GM10266 (cell line): ENCODE measurements around the gene CDH23.

Experiments used
- DNase-seq: peaks from one replicate; pipeline ENCODE4 v3.0.0; 2012; ENCODE audit errors: extremely low spot score
- TF ChIP-seq, protein P1 (sequence below): IDR thresholded peaks from 2 replicates; pipeline ENCODE4 v1.5.1; 2012; ENCODE audit warnings: mild to moderate bottlenecking, low read depth; ENCODE audit not compliant: control insufficient read depth, insufficient read depth; ENCODE audit errors: missing control alignments

The CDH23 gene

DNA sequence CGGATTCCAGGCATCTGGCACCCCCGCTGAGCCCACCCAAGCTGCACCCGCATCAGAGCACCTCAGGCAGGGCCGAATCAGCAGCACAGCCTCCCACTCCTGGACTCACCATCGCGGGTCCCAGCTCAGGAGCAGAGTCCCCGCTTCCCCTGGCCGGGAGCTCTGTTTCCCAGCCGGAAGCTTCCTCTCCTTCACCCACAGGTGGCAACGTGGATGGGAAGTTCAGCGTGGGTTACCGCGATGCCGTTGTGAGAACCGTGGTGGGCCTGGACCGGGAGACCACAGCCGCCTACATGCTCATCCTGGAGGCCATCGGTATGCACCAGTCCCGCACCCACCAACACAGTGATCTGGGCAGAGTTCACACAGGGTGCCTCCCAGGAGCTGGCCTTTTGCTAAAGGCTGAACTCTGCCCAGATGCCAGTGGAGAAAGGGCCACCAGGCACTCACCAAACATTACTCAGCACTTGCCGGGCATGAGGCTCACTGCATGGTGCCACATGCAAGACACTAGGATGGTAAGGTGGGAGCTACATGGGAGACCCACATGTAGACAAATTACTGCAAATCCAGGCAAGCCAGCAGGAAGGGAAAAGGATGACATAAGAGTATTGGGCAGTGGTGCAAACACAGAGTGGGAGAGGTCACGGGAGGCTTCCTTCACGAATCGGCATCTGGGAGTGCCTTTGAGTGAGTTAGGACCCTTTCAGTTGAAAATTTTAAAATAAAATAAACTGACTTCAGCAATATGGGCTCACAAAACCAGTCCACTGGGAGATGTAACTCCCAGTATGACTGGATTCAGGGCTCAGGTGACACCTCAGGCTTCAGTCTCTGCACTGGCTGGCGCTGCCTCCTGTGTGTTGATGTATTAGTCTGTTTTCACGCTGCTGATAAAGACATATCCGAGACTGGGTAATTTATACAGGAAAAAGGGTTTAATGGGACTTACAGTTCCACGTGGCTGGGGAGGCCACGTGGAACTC is 312.5 kb downstream of the CDH23 start:
- TF ChIP-seq, protein P1, sequence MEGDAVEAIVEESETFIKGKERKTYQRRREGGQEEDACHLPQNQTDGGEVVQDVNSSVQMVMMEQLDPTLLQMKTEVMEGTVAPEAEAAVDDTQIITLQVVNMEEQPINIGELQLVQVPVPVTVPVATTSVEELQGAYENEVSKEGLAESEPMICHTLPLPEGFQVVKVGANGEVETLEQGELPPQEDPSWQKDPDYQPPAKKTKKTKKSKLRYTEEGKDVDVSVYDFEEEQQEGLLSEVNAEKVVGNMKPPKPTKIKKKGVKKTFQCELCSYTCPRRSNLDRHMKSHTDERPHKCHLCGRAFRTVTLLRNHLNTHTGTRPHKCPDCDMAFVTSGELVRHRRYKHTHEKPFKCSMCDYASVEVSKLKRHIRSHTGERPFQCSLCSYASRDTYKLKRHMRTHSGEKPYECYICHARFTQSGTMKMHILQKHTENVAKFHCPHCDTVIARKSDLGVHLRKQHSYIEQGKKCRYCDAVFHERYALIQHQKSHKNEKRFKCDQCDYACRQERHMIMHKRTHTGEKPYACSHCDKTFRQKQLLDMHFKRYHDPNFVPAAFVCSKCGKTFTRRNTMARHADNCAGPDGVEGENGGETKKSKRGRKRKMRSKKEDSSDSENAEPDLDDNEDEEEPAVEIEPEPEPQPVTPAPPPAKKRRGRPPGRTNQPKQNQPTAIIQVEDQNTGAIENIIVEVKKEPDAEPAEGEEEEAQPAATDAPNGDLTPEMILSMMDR, result no peak
- no peak for DNase-seq

DNA sequence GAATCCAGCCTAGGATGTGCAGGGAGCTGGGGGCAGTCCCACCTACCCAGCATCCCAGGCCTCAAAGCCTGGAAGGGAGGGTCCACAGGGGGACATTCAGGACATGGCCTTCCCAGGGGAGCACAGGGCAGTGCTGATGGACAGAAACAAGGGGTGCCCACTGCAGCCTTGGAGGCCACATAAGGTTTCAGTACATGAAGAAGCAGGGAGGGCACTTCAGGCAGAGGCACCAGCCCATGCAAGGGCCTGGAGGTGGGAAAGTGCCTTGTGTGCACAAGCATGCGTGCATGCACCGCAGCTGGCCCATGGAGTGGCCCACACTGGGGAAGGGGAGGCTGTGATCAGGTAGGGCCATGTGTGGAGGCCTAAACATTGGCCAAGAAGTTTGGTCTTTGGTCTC is 313.8 kb downstream of the CDH23 start:
- TF ChIP-seq, protein P1, result no peak
- no peak for DNase-seq

DNA sequence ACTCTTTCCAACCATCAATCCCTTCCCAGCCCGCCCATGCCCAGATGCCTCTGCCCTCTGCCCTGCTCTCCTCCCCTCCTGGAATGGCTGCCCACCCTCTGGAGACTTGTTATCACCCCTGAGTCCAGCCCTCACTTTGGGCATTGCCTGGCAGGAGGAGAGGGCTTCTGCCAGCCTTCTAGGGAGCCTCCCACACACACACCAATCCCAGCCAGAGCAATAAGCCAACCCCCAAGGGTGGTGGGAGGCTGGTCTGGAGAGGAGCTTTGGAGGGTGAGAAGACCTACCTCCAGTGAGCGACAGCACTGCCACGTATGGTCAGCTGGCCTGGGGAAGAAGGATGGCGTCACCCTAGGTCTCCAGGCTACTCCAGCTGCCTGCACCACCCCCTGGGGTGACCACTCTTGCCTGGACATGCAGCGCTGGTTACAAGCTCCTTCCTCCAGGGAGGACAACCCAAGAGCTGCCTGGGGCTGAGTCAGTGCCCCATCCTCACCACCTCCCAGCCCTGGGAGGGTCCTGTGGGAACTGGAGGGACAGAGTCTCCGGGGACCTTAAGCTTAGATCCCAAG is 314.4 kb downstream of the CDH23 start:
- no peak for DNase-seq
- TF ChIP-seq, protein P1, result no peak

DNA sequence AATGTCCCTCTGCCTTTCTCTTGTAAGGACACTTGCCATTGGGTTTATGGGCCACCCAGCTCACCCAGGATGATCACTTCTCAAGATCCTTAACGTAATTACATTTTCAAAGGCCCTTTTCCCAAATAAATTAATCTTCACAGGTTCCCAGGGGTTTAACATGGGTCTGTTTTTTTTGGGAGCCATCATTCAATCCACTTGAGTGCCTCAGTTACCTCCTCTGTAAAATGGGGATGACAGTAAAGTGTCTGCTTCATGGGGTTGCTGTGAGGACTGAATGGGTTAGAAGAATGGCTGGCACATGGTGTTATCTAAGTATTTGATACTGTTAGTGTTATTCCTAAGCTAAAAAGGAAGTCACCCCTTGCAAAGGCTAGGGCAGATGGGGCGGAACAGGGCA is 315.4 kb downstream of the CDH23 start:
- no peak for DNase-seq
- TF ChIP-seq, protein P1, result no peak

DNA sequence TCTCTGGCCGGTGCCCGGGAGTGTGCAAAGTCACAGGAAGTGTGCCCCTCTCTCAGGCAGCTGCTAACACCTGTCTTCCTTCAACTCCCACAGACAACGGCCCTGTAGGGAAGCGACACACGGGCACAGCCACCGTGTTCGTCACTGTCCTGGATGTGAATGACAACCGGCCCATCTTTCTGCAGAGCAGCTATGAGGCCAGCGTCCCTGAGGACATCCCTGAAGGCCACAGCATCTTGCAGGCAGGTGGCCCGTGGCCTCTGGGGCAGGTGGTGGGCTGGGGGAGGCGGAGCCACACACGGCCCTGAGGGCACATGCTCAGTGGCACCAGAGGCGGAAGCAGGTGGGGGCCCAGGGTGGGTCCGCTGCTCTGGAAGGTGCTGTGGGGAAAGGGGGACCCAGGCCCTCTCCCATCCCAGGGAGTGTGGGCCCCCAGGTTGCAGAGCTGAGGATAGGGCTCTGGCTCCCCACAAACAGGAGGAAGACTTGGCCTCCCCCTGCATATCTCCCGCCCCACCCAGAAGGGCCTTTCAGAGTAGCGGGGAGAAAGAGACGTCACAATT is 315.9 kb downstream of the CDH23 start:
- no peak for DNase-seq
- TF ChIP-seq, protein P1, result no peak

DNA sequence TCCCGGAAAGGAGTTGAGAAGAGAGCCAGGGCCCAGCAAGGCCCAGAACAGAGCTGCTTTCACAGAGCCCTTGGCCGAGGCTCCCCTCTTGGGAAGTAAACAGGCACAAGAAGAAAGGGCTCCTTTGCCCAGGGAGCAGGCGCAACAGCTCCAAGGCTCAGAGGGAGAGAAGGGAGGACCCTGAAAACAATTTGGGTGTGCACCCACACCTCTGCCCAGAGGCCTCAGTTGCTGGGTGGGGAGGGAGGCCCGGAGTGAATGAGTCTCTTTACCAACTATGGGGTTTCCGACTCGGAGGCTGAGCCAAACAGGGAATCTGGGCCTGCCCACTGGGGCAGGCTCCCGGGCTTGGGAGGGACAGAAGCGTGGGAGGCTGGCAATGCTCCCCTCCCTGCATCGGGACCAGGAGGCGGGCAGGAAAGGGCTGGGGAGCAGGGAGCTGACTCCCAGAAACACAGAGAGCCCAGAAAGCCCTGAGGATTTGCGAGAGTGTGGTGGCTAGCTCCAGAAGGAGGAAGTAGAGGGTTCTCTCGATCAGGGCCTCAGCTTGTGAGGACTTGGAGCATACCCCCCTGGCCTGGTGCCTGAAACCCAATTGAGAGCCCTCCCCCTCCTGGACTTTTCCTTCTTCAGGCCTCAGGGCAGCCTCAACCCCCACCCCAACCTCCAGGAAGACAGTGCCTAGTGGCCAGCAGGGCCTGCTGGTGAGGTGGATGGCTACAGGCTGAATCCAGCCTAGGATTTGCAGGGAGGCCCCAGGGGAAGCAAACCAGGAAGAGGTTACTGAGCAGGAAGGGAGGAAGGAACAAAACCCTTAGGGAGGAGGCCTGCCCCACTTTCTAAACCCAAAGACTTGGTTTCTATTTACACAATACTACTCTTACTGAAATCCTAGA is 316.7 kb downstream of the CDH23 start:
- TF ChIP-seq, protein P1, result no peak
- DNase-seq, result no peak
